ENCODE data around the gene SULT2B1. TPM values are rescaled to one million over a fixed set of nuclear protein-coding genes. Genes with fewer than 3 reads are reported as not detected.
"Not testable (repeated sequence)": the region's sequence is repeated elsewhere in the genome, so short reads cannot be mapped to it uniquely, and the experiment has no call there.

Gene SULT2B1
- total RNA-seq, 1 experiment from 2014 or later, result 0.20 TPM

- in situ Hi-C loops (cut with HindIII; ENCODE audit: low pct_unique_long_range_greater_than_20kb, low sequenced_read_pairs), result no loop called here
- no peak for DNase-seq (ENCODE audit: low read depth)
These were observed 31.8 kb upstream of the SULT2B1 start for GRCh38 chr19:48520134-48520533.

- no peak for DNase-seq (ENCODE audit: low read depth)
- in situ Hi-C loops (cut with HindIII; ENCODE audit: low pct_unique_long_range_greater_than_20kb, low sequenced_read_pairs), result no loop called here
These were observed 27.8 kb upstream of the SULT2B1 start for GRCh38 chr19:48524221-48524620.

- in situ Hi-C loops (cut with HindIII; ENCODE audit: low pct_unique_long_range_greater_than_20kb, low sequenced_read_pairs), result no loop called here
- DNase-seq (ENCODE audit: low read depth), result no peak
These were observed 27.2 kb upstream of the SULT2B1 start for GRCh38 chr19:48524732-48525131.

- in situ Hi-C loops (cut with HindIII; ENCODE audit: low pct_unique_long_range_greater_than_20kb, low sequenced_read_pairs), result no loop called here
- no peak for DNase-seq (ENCODE audit: low read depth)
These were observed 22.8 kb upstream of the SULT2B1 start for GRCh38 chr19:48529156-48529555.

GRCh38 chr19:48530066-48530720 lies 21.8 kb upstream of the SULT2B1 start:
- no peak for DNase-seq (ENCODE audit: low read depth)
- in situ Hi-C loops (cut with HindIII; ENCODE audit: low pct_unique_long_range_greater_than_20kb, low sequenced_read_pairs), result no loop called here

GRCh38 chr19:48530770-48531169 lies 21.2 kb upstream of the SULT2B1 start:
- no peak for DNase-seq (ENCODE audit: low read depth)
- in situ Hi-C loops (cut with HindIII; ENCODE audit: low pct_unique_long_range_greater_than_20kb, low sequenced_read_pairs), result no loop called here

GRCh38 chr19:48533770-48534169 lies 18.2 kb upstream of the SULT2B1 start:
- no peak for DNase-seq (ENCODE audit: low read depth)
- in situ Hi-C loops (cut with HindIII; ENCODE audit: low pct_unique_long_range_greater_than_20kb, low sequenced_read_pairs), result no loop called here

GRCh38 chr19:48537541-48537940 lies 14.4 kb upstream of the SULT2B1 start:
- in situ Hi-C loops (cut with HindIII; ENCODE audit: low pct_unique_long_range_greater_than_20kb, low sequenced_read_pairs), result no loop called here

GRCh38 chr19:48538057-48538456 lies 13.9 kb upstream of the SULT2B1 start:
- DNase-seq (ENCODE audit: low read depth); in situ Hi-C loops (cut with HindIII; ENCODE audit: low pct_unique_long_range_greater_than_20kb, low sequenced_read_pairs): not testable (repeated sequence)

More at GRCh38 chr19:48537541-48537940, 14.4 kb upstream of the SULT2B1 start:
- DNase-seq (ENCODE audit: low read depth), result no peak

GRCh38 chr19:48539503-48540096 lies 12.4 kb upstream of the SULT2B1 start:
- in situ Hi-C loops (cut with HindIII; ENCODE audit: low pct_unique_long_range_greater_than_20kb, low sequenced_read_pairs), result no loop called here
- DNase-seq (ENCODE audit: low read depth), result peak; percentile 78

- peak; percentile 62 for DNase-seq (ENCODE audit: low read depth)
- in situ Hi-C loops (cut with HindIII; ENCODE audit: low pct_unique_long_range_greater_than_20kb, low sequenced_read_pairs), result no loop called here
These were observed 11.9 kb upstream of the SULT2B1 start for GRCh38 chr19:48540110-48540509.

- DNase-seq (ENCODE audit: low read depth), result no peak
- in situ Hi-C loops (cut with HindIII; ENCODE audit: low pct_unique_long_range_greater_than_20kb, low sequenced_read_pairs), result no loop called here
These were observed 10.2 kb upstream of the SULT2B1 start for GRCh38 chr19:48541813-48542212.

- in situ Hi-C loops (cut with HindIII; ENCODE audit: low pct_unique_long_range_greater_than_20kb, low sequenced_read_pairs), result no loop called here
- peak; percentile 73 for DNase-seq (ENCODE audit: low read depth)
These were observed 8.8 kb upstream of the SULT2B1 start for GRCh38 chr19:48543121-48543710.

GRCh38 chr19:48544856-48545750 lies 6.9 kb upstream of the SULT2B1 start:
- no peak for DNase-seq (ENCODE audit: low read depth)
- in situ Hi-C loops (cut with HindIII; ENCODE audit: low pct_unique_long_range_greater_than_20kb, low sequenced_read_pairs), result no loop called here

- no peak for DNase-seq (ENCODE audit: low read depth)
- in situ Hi-C loops (cut with HindIII; ENCODE audit: low pct_unique_long_range_greater_than_20kb, low sequenced_read_pairs), result no loop called here
These were observed 4.2 kb upstream of the SULT2B1 start for GRCh38 chr19:48547722-48548121.

GRCh38 chr19:48548253-48548911 lies 3.6 kb upstream of the SULT2B1 start:
- in situ Hi-C loops (cut with HindIII; ENCODE audit: low pct_unique_long_range_greater_than_20kb, low sequenced_read_pairs), result no loop called here
- no peak for DNase-seq (ENCODE audit: low read depth)

- in situ Hi-C loops (cut with HindIII; ENCODE audit: low pct_unique_long_range_greater_than_20kb, low sequenced_read_pairs), result no loop called here
- DNase-seq (ENCODE audit: low read depth), result no peak
These were observed 2.6 kb upstream of the SULT2B1 start for GRCh38 chr19:48549380-48549779.
